ENCODE results near the gene TFCP2. TPM values are rescaled to one million over a fixed set of nuclear protein-coding genes. Genes with fewer than 3 reads are reported as not detected.

TFCP2 gene
- total RNA-seq, 2 donors from 2014 or later = 10.6 to 18.1 TPM

DNA sequence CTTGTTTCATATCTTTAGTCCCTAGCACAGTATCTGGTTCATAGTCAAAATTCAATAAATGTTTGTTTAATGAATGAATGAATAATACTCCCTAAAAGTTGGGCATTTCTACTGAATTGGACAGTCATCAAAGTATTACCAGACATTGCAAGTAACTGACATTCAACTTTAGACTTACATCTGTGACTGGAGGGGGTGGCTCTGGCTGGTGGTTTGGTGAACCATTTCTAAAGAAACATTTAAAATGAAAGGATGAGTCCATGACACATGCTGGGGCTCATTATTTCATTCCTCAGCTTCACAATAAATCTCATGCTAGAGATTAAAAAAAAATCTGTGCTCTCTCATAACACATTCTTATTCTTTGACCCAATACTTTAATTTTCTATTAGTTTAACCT lies 69.0 kb downstream of the TFCP2 start:
- Histone ChIP-seq H3K4me1 (ENCODE audit: control insufficient read depth in 1 of 2, low read depth in 2 of 2) (no peaks in the 10 kb centered on the region), H3K27ac (no peak overlapping the region), H3K27me3 (replicated peaks; ENCODE audit: insufficient read depth) (no peaks in the 10 kb centered on the region), H3K4me3 (no peak overlapping the region), H3K36me3 (peaks cover 50% of the 10 kb centered on the region), H3K9me3 (no peaks in the 10 kb centered on the region)
- ATAC-seq (ENCODE audit: insufficient number of reproducible peaks, low FRiP score, low read depth) (no peak), DNase-seq (ENCODE audit: low spot score) (no peak)
- TF ChIP-seq, protein P1, sequence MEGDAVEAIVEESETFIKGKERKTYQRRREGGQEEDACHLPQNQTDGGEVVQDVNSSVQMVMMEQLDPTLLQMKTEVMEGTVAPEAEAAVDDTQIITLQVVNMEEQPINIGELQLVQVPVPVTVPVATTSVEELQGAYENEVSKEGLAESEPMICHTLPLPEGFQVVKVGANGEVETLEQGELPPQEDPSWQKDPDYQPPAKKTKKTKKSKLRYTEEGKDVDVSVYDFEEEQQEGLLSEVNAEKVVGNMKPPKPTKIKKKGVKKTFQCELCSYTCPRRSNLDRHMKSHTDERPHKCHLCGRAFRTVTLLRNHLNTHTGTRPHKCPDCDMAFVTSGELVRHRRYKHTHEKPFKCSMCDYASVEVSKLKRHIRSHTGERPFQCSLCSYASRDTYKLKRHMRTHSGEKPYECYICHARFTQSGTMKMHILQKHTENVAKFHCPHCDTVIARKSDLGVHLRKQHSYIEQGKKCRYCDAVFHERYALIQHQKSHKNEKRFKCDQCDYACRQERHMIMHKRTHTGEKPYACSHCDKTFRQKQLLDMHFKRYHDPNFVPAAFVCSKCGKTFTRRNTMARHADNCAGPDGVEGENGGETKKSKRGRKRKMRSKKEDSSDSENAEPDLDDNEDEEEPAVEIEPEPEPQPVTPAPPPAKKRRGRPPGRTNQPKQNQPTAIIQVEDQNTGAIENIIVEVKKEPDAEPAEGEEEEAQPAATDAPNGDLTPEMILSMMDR (IDR thresholded peaks at IDR 0.05) = no peak

DNA sequence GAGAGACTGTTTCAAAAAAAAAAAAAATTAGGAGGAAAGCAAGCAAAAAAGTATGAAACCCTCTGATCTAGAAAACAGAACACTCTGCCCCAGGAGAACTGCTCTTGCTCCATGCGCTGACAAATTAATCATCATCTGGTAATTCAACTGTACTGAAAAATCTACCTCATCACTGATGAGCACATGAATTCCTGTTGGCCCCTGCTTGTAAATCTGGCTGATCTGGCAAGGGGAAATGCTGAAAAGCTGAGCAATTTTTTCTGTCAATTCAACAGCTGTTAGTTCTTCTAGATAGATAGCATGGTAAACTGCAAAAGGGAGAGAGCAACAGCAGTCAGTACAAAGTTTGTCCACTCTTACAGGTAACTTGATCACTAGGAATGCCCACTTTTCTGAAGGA lies 74.3 kb downstream of the TFCP2 start:
- Histone ChIP-seq H3K27me3 (replicated peaks; ENCODE audit: insufficient read depth) (no peaks in the 10 kb centered on the region), H3K9me3 (no peaks in the 10 kb centered on the region), H3K4me1 (ENCODE audit: control insufficient read depth in 1 of 2, low read depth in 2 of 2) (no peaks in the 10 kb centered on the region), H3K27ac (no peak overlapping the region), H3K36me3 (peaks cover 50% of the 10 kb centered on the region), H3K4me3 (no peak overlapping the region)
- TF ChIP-seq, protein P1 (IDR thresholded peaks at IDR 0.05) = no peak
- DNase-seq (ENCODE audit: low spot score) = no peak
- no peak for ATAC-seq (ENCODE audit: insufficient number of reproducible peaks, low FRiP score, low read depth)

- ATAC-seq (ENCODE audit: insufficient number of reproducible peaks, low FRiP score, low read depth) (no peak), DNase-seq (ENCODE audit: low spot score) (no peak)
- TF ChIP-seq, protein P1 (IDR thresholded peaks at IDR 0.05) = no peak
- no peak overlapping the region for H3K4me3 ChIP-seq
- H3K4me1 ChIP-seq (ENCODE audit: control insufficient read depth in 1 of 2, low read depth in 2 of 2) = no peaks in the 10 kb centered on the region
- no peaks in the 10 kb centered on the region for H3K27me3 ChIP-seq (replicated peaks; ENCODE audit: insufficient read depth)
- H3K36me3 ChIP-seq = peaks cover 9% of the 10 kb centered on the region
- H3K27ac ChIP-seq = no peak overlapping the region
- no peaks in the 10 kb centered on the region for H3K9me3 ChIP-seq
Measured at GRCh38 chr12:51090705-51091229, 82.2 kb downstream of the TFCP2 start.

DNA sequence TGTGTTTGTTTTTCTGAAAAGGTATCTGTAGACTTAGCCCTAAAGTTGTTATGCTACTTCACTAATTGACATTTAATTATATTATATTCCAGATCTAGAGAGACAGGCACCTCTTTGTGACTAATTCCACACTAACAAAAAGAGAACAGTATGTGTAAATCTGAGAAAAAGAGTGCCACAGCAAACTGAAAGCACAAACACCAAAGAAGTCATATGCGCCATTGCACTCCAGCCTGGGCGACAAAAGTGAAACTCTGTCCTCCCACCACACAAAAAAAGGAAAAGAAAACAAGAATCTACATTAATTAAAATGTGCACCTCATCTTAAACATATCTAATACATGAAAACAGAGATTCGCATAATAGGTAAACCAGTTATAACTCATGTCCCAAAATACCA lies 85.1 kb downstream of the TFCP2 start:
- no peak for ATAC-seq (ENCODE audit: insufficient number of reproducible peaks, low FRiP score, low read depth)
- TF ChIP-seq, protein P1 (IDR thresholded peaks at IDR 0.05) = no peak

GRCh38 chr12:51086933-51087332 lies 86.0 kb downstream of the TFCP2 start:
- no peak for ATAC-seq (ENCODE audit: insufficient number of reproducible peaks, low FRiP score, low read depth)
- TF ChIP-seq, protein P1 (IDR thresholded peaks at IDR 0.05) = no peak
- no peak overlapping the region for H3K4me3 ChIP-seq

More for the DNA sequence above, 85.1 kb downstream of the TFCP2 start:
- H3K27ac ChIP-seq = no peak overlapping the region
- H3K36me3 ChIP-seq = peaks cover 2% of the 10 kb centered on the region
- H3K4me3 ChIP-seq = no peak overlapping the region
- H3K9me3 ChIP-seq = no peaks in the 10 kb centered on the region
- no peaks in the 10 kb centered on the region for H3K27me3 ChIP-seq (replicated peaks; ENCODE audit: insufficient read depth)
- DNase-seq (ENCODE audit: low spot score) = no peak
- H3K4me1 ChIP-seq (ENCODE audit: control insufficient read depth in 1 of 2, low read depth in 2 of 2) = peaks cover 0 to 4% of the 10 kb centered on the region in 2 donors

More at GRCh38 chr12:51086933-51087332, 86.0 kb downstream of the TFCP2 start:
- no peaks in the 10 kb centered on the region for H3K9me3 ChIP-seq
- no peak for DNase-seq (ENCODE audit: low spot score)
- no peaks in the 10 kb centered on the region for H3K27me3 ChIP-seq (replicated peaks; ENCODE audit: insufficient read depth)
- H3K36me3 ChIP-seq = peaks cover 2% of the 10 kb centered on the region
- peaks cover 3 to 9% of the 10 kb centered on the region in 2 donors for H3K4me1 ChIP-seq (ENCODE audit: control insufficient read depth in 1 of 2, low read depth in 2 of 2)
- H3K27ac ChIP-seq = no peak overlapping the region

Measured in thoracic aorta (tissue), 2 donors.